ENCODE data around the gene CPVL.

Gene CPVL

GRCh38 chr7:28958980-28959347 lies 187.4 kb downstream of the CPVL start:
- no peak for DNase-seq

GRCh38 chr7:28958235-28958979 lies 187.9 kb downstream of the CPVL start, which contains the start of gene TRIL:
Gene TRIL, minus strand, starts transcription at chr7:28958330. Its CDS starts 284 bp downstream, at chr7:28958046.
- DNase-seq = no peak

GRCh38 chr7:28957751-28958234 lies 188.5 kb downstream of the CPVL start:
- no peak for DNase-seq

GRCh38 chr7:28957064-28957750 lies 189.1 kb downstream of the CPVL start:
- DNase-seq = no peak

GRCh38 chr7:28956608-28957063 lies 189.7 kb downstream of the CPVL start:
- DNase-seq = no peak

- DNase-seq = no peak
Measured at GRCh38 chr7:28955718-28956607, 190.4 kb downstream of the CPVL start.

GRCh38 chr7:28955356-28955717 lies 191.0 kb downstream of the CPVL start:
- no peak for DNase-seq

- DNase-seq = no peak
Measured at GRCh38 chr7:28954946-28955345, 191.4 kb downstream of the CPVL start.

GRCh38 chr7:28954471-28954870 lies 191.9 kb downstream of the CPVL start:
- no peak for DNase-seq

GRCh38 chr7:28953633-28954032 lies 192.7 kb downstream of the CPVL start:
- no peak for DNase-seq

All from activated naive CD4-positive, alpha-beta T cell treated with anti-CD3 and anti-CD28 coated beads, Interleukin-2, amount 50 U/mL, for 16 hours (primary cell).